PC-9 (cell line): ENCODE results near the gene OR2C1. TPM values are rescaled to one million over a fixed set of nuclear protein-coding genes. Genes with fewer than 3 reads are reported as not detected.

Source experiments
- BruUV-seq: library from RNA; stranded (reverse); fragments of 400-500 nt; replicated peaks from 2 replicates; lab custom pipeline; 2021; lab: Mats Ljungman, UMichigan
- CTCF ChIA-PET: fragments of 300-600 bp; sonication (Branson Sonifier 250); formaldehyde crosslinking; loops from one replicate; lab custom pipeline; 2022; ENCODE audit warnings: antibody characterized with exemption; lab: Charles Lee
- POLR2A ChIA-PET: fragments of 300-600 bp; sonication (Branson Sonifier 250); formaldehyde crosslinking; loops from one replicate; lab custom pipeline; 2022; ENCODE audit warnings: antibody characterized with exemption; ENCODE audit not compliant: unreplicated experiment; lab: Charles Lee
- DNase-seq, 2 experiments: peaks; one replicate each; pipeline versions ENCODE4 v3.0.0 to v3.0.0-alpha.2; 2015 to 2022; ENCODE audit warnings: mixed read lengths in 1 of 2
- H2AFZ ChIP-seq: fragments of 200-600 bp; sonication (generic); 2 replicates; pipeline ENCODE4 v1.8.1; 2017; ENCODE audit warnings: antibody characterized with exemption
- H3F3A ChIP-seq: fragments of 200-600 bp; sonication (generic); 2 replicates; pipeline ENCODE4 v1.8.1; 2017; ENCODE audit warnings: antibody characterized with exemption, mild to moderate bottlenecking, low read depth; ENCODE audit not compliant: insufficient read depth
- H3K27ac ChIP-seq: fragments of 200-600 bp; sonication (generic); 2 replicates; pipeline ENCODE4 v1.6.1; 2016; ENCODE audit warnings: mixed run types
- H3K27me3 ChIP-seq: fragments of 200-600 bp; sonication (generic); 2 replicates; pipeline ENCODE4 v1.6.1; 2016; ENCODE audit warnings: low read depth, mixed run types; ENCODE audit not compliant: insufficient read depth
- H3K36me3 ChIP-seq: fragments of 200-600 bp; sonication (generic); 2 replicates; pipeline ENCODE4 v1.6.1; 2016; ENCODE audit warnings: low read depth, mixed run types
- H3K4me1 ChIP-seq: fragments of 200-600 bp; sonication (generic); replicated peaks from 2 replicates; pipeline ENCODE4 v1.6.1; 2016; ENCODE audit warnings: mixed run types; ENCODE audit not compliant: insufficient read depth
- H3K4me2 ChIP-seq: fragments of 200-600 bp; sonication (generic); 2 replicates; pipeline ENCODE4 v1.6.1; 2017; ENCODE audit warnings: mixed run types
- H3K4me3 ChIP-seq: fragments of 200-600 bp; sonication (generic); 2 replicates; pipeline ENCODE4 v1.6.1; 2016; ENCODE audit warnings: mixed run types
- H3K79me2 ChIP-seq: fragments of 200-600 bp; sonication (generic); 2 replicates; pipeline ENCODE4 v1.6.1; 2017; ENCODE audit warnings: low read depth, mixed run types
- H3K9me2 ChIP-seq: fragments of 200-600 bp; sonication (generic); 2 replicates; pipeline ENCODE4 v1.8.1; 2017; ENCODE audit warnings: mild to moderate bottlenecking; ENCODE audit not compliant: insufficient read depth
- H3K9me3 ChIP-seq: fragments of 200-600 bp; sonication (generic); 2 replicates; pipeline ENCODE4 v1.8.1; 2016; ENCODE audit warnings: low read depth; ENCODE audit not compliant: insufficient read depth
- H4K20me1 ChIP-seq: fragments of 200-600 bp; sonication (generic); 2 replicates; pipeline ENCODE4 v1.8.1; 2017; ENCODE audit not compliant: insufficient read depth
- CTCF ChIP-seq: fragments of 200-600 bp; sonication (generic); conservative IDR thresholded peaks from 2 replicates; pipeline ENCODE4 v1.6.1; 2017; ENCODE audit warnings: mixed run types, antibody characterized with exemption, mild to moderate bottlenecking, moderate library complexity
- EZH2 ChIP-seq: fragments of 200-600 bp; sonication (generic); IDR thresholded peaks from 2 replicates; pipeline ENCODE4 v1.8.0; 2017; ENCODE audit warnings: antibody characterized with exemption, low read depth
- intact Hi-C: fragments of 100-400 bp; cut with micrococcal nuclease; formaldehyde crosslinking; loops from one replicate; pipeline ENCODE4 v1.10.0; 2022; ENCODE audit not compliant: unreplicated experiment
- total RNA-seq: library from RNA; stranded (reverse); gene quantifications from 2 replicates; pipeline ENCODE4 v1.2.3, GENCODE V29; 2021

Gene OR2C1
- total RNA-seq, 1 experiment from 2014 or later: not detected

- Histone ChIP-seq H3K9me2 (no peaks in the 10 kb centered on the region), H3F3A (peaks cover 11% of the 10 kb centered on the region; the same call in 1 of the 2 replicates), H2AFZ (peak within 1 kb of the TSS; percentile 96), H3K36me3 (peaks cover 35% of the 10 kb centered on the region), H3K27ac (peak within 1 kb of the TSS; percentile 40; the same call in 1 of the 2 replicates), H3K27me3 (no peaks in the 10 kb centered on the region), H4K20me1 (no peaks in the 10 kb centered on the region), H3K4me3 (peak within 1 kb of the TSS; percentile 74), H3K4me1 (peaks cover 12% of the 10 kb centered on the region; the same call in 1 of the 2 replicates), H3K4me2 (peak within 1 kb of the TSS; percentile 92), H3K9me3 (peaks cover 16% of the 10 kb centered on the region), H3K79me2 (peaks cover 23% of the 10 kb centered on the region)
- ChIA-PET POLR2A (interaction anchor here (0.5 to 0.6 kb wide), 4 partner anchors 10 to 381 kb away, joined by 3 to 6 read pairs (median 4); partner anchors contain the start of gene TNFRSF12A), CTCF (interaction anchor here (0.7 kb wide), 1 partner anchor 209 kb away, joined by 3 read pairs; no protein-coding TSS in a partner anchor)
- intact Hi-C loops: loop anchor here (2.0 to 5.0 kb wide), 5 partner anchors 56 to 250 kb away; partner anchors contain the start of genes CLUAP1, TIGD7, ZNF263 and ZNF75A
- DNase-seq: peak; percentile 98 to 100
- TF ChIP-seq CTCF (no peak), EZH2 (no peak)
- TSS peak; percentile 68 for BruUV-seq
Measured at GRCh38 chr16:3400779-3401688, 45.3 kb downstream of the OR2C1 start, which contains the start of the genes ZNF174 and ZSCAN32. ZNF174 (plus strand) TSS chr16:3401215; CDS start chr16:3402005, 790 bp downstream. ZSCAN32 (minus strand) TSS chr16:3401004; CDS start chr16:3397557, 3,447 bp downstream.

GRCh38 chr16:3401719-3402397, 46.2 kb downstream of the OR2C1 start:
- Histone ChIP-seq H3F3A (peaks cover 11% of the 10 kb centered on the region; the same call in 1 of the 2 replicates), H2AFZ (peak overlapping the region; percentile 88), H4K20me1 (no peaks in the 10 kb centered on the region), H3K9me2 (no peaks in the 10 kb centered on the region), H3K36me3 (peaks cover 35% of the 10 kb centered on the region), H3K4me3 (peak overlapping the region; percentile 74), H3K79me2 (peaks cover 23% of the 10 kb centered on the region), H3K27me3 (no peaks in the 10 kb centered on the region), H3K9me3 (peaks cover 19% of the 10 kb centered on the region), H3K4me1 (peaks cover 12% of the 10 kb centered on the region; the same call in 1 of the 2 replicates), H3K4me2 (peak overlapping the region; percentile 92), H3K27ac (no peak overlapping the region)
- peak in 1 of 2 experiments; percentile 14 for DNase-seq
- CTCF ChIA-PET: no interaction called here
- no peak for TF ChIP-seq EZH2
- TF ChIP-seq CTCF: no peak
- intact Hi-C loops: loop anchor here (2.0 to 5.0 kb wide), 5 partner anchors 55 to 251 kb away; partner anchors contain the start of genes CLUAP1, TIGD7, ZNF263 and ZNF75A
- POLR2A ChIA-PET: interaction anchor here (0.7 kb wide), 1 partner anchor 1696 kb away, joined by 3 read pairs; no protein-coding TSS in a partner anchor
- no TSS peak for BruUV-seq

Other genes starting within 250 kb of the OR2C1 start
- 17.4 and 18.0 TPM in 2 replicates for gene ZNF205, start 243.3 kb upstream of the OR2C1 start, total RNA-seq
- 15.9 and 17.7 TPM in 2 replicates for gene ZNF213, start 220.9 kb upstream of the OR2C1 start, total RNA-seq
- 1.2 and 1.4 TPM in 2 replicates for gene OR1F1, start 167.7 kb upstream of the OR2C1 start, total RNA-seq
- 12.1 and 13.2 TPM in 2 replicates for gene ZNF200, start 120.7 kb upstream of the OR2C1 start, total RNA-seq
- not detected in 2 replicates for gene MEFV, start 99.3 kb upstream of the OR2C1 start, total RNA-seq
- 36.8 and 49.8 TPM in 2 replicates for gene ZNF263, start 72.4 kb upstream of the OR2C1 start, total RNA-seq
- 8.7 and 10.9 TPM in 2 replicates for gene TIGD7, start 50.5 kb upstream of the OR2C1 start, total RNA-seq
- 32.2 and 35.2 TPM in 2 replicates for gene ZNF75A, start 50.4 kb upstream of the OR2C1 start, total RNA-seq
- gene ZSCAN32, start 45.1 kb downstream of the OR2C1 start, total RNA-seq: 15.5 and 16.4 TPM in 2 replicates
- gene ZNF174, start 45.3 kb downstream of the OR2C1 start, total RNA-seq: 12.1 and 13.2 TPM in 2 replicates
- gene ZNF597, start 87.6 kb downstream of the OR2C1 start, total RNA-seq: 1.5 and 1.8 TPM in 2 replicates
- gene NAA60, start 87.8 kb downstream of the OR2C1 start, total RNA-seq: 57.5 and 58.7 TPM in 2 replicates
- not detected in 2 replicates for gene C16orf90, start 139.6 kb downstream of the OR2C1 start, total RNA-seq
- gene CLUAP1, start 145.1 kb downstream of the OR2C1 start, total RNA-seq: 47.0 and 61.4 TPM in 2 replicates
- gene NLRC3, start 221.5 kb downstream of the OR2C1 start, total RNA-seq: not detected in 2 replicates